ENCODE measurements around the gene PDE5A. TPM values are rescaled to one million over a fixed set of nuclear protein-coding genes. Genes with fewer than 3 reads are reported as not detected.

PDE5A gene
- total RNA-seq, 4 donors from 2014 or later = 34.6 to 52.7 (median 46.4) TPM

- Histone ChIP-seq H3K4me1 (peaks cover 0 to 15% (median 0%) of the 10 kb centered on the region in 4 donors), H3K27ac (peak overlapping the region in 1 of 4 donors; percentile 8), H3K27me3 (no peaks in the 10 kb centered on the region), H3K9me3 (no peaks in the 10 kb centered on the region), H3K36me3 (peaks cover 0 to 17% (median 4%) of the 10 kb centered on the region in 4 donors), H3K4me3 (no peak overlapping the region)
- no peak for DNase-seq
- TF ChIP-seq POLR2AphosphoS5 (IDR thresholded peaks at IDR 0.05) (no peak), EP300 (IDR thresholded peaks at IDR 0.05; ENCODE audit: low read depth) (no peak), POLR2A (IDR thresholded peaks at IDR 0.05) (no peak), CTCF (IDR thresholded peaks at IDR 0.05) (no peak)
- intact Hi-C loops (cut with DNase I; ENCODE audit: low total_unique reads) = no loop called here
- 68 to 76% methylated on average over 6 of the region's 6 CpGs for WGBS, 2 donors (ENCODE audit: low coverage in 1 of 2)
- in situ Hi-C loops (cut with MboI; ENCODE audit: low pct_ligation_motif_present in 1 of 4, low pct_unique_long_range_greater_than_20kb in 1 of 4, low sequenced_read_pairs in 3 of 4) = no loop called here
These were observed 91.8 kb downstream of the PDE5A start for GRCh38 chr4:119536572-119537528.

DNA sequence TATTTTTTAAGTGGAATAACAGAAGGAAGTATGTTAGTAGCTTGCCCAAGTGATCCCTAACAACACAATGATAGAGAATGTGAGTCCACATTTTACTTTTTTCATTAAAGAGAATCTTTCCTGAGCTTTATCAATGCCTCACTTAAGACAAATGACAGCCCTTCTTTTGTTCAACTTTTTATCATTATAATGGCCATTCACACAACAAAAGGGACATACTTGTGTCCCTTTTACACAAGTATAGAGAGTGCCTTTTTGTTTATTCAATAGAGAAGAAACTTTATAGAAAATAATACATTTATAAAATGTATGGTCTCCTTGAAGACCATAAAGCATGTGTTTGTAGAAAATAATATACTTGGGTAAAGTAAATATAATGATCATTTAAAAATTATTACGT, 96.3 kb downstream of the PDE5A start:
- TF ChIP-seq EP300 (IDR thresholded peaks at IDR 0.05; ENCODE audit: low read depth) (no peak), POLR2AphosphoS5 (IDR thresholded peaks at IDR 0.05) (no peak), CTCF (IDR thresholded peaks at IDR 0.05) (no peak), POLR2A (IDR thresholded peaks at IDR 0.05) (no peak)
- DNase-seq = no peak
- 90 to 94% methylated on average over 1 of the region's 1 CpG for WGBS, 2 donors (ENCODE audit: low coverage in 1 of 2)
- Histone ChIP-seq H3K4me1 (peaks cover 0 to 9% (median 0%) of the 10 kb centered on the region in 4 donors), H3K27ac (no peak overlapping the region), H3K9me3 (no peaks in the 10 kb centered on the region), H3K36me3 (peaks cover 0 to 8% (median 0%) of the 10 kb centered on the region in 4 donors), H3K27me3 (no peaks in the 10 kb centered on the region), H3K4me3 (no peak overlapping the region)
- in situ Hi-C loops (cut with MboI; ENCODE audit: low pct_ligation_motif_present in 1 of 4, low pct_unique_long_range_greater_than_20kb in 1 of 4, low sequenced_read_pairs in 3 of 4) = no loop called here
- intact Hi-C loops (cut with DNase I; ENCODE audit: low total_unique reads) = no loop called here

DNA sequence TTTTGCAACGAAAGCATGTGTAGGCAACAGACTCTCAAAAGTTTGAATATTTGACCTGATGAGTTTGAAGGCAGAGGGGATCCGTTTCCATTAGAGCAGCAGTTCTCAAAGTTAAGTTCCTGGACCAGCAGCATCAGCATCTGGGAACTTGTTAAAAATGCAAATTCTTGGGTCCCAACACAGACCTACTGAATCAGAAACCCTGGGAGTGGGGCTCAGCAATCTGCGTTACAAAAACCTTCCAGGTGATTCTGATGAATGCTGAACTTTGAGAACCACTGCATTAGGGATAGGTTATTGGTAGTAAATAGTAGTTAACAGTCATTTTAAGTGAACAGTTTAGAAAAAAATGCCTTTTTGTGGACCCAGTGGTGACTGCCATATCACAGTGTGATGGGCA, 98.8 kb downstream of the PDE5A start:
- no peak for DNase-seq
- H3K36me3 ChIP-seq = peaks cover 0 to 9% (median 2%) of the 10 kb centered on the region in 4 donors
- no peaks in the 10 kb centered on the region for H3K9me3 ChIP-seq
- no peak for TF ChIP-seq CTCF (IDR thresholded peaks at IDR 0.05)
- TF ChIP-seq POLR2AphosphoS5 (IDR thresholded peaks at IDR 0.05) = no peak
- no peak for TF ChIP-seq EP300 (IDR thresholded peaks at IDR 0.05; ENCODE audit: low read depth)
- TF ChIP-seq POLR2A (IDR thresholded peaks at IDR 0.05) = no peak
- no peak overlapping the region for H3K4me3 ChIP-seq
- H3K27me3 ChIP-seq = no peaks in the 10 kb centered on the region
- intact Hi-C loops (cut with DNase I; ENCODE audit: low total_unique reads) (no loop called here), in situ Hi-C loops (cut with MboI; ENCODE audit: low pct_ligation_motif_present in 1 of 4, low pct_unique_long_range_greater_than_20kb in 1 of 4, low sequenced_read_pairs in 3 of 4) (no loop called here)
- 91 to 100% methylated on average over 3 of the region's 3 CpGs for WGBS, 2 donors (ENCODE audit: low coverage in 1 of 2)
- no peak overlapping the region for H3K27ac ChIP-seq
- H3K4me1 ChIP-seq = peaks cover 6 to 23% (median 10%) of the 10 kb centered on the region in 4 donors

GRCh38 chr4:119526786-119527550, 101.6 kb downstream of the PDE5A start:
- peak overlapping the region; percentile 51 to 65 (median 57) for H3K27ac ChIP-seq
- TF ChIP-seq POLR2AphosphoS5 (IDR thresholded peaks at IDR 0.05) = no peak
- no peaks in the 10 kb centered on the region for H3K27me3 ChIP-seq
- in situ Hi-C loops (cut with MboI; ENCODE audit: low pct_ligation_motif_present in 1 of 4, low pct_unique_long_range_greater_than_20kb in 1 of 4, low sequenced_read_pairs in 3 of 4) (no loop called here), intact Hi-C loops (cut with DNase I; ENCODE audit: low total_unique reads) (no loop called here)
- no peaks in the 10 kb centered on the region for H3K9me3 ChIP-seq
- no peak for DNase-seq
- WGBS, 2 donors (ENCODE audit: low coverage in 1 of 2) = 74 to 75% methylated on average over 2 of the region's 2 CpGs
- H3K4me3 ChIP-seq = no peak overlapping the region
- H3K4me1 ChIP-seq = peaks cover 6 to 26% (median 10%) of the 10 kb centered on the region in 4 donors
- peaks cover 0 to 12% (median 3%) of the 10 kb centered on the region in 4 donors for H3K36me3 ChIP-seq

Data from transverse colon (tissue), 4 donors.